ENCODE results near the gene CCDC86.
"Not testable (repeated sequence)": the region's sequence is repeated elsewhere in the genome, so short reads cannot be mapped to it uniquely, and the experiment has no call there.

The CCDC86 gene

DNA sequence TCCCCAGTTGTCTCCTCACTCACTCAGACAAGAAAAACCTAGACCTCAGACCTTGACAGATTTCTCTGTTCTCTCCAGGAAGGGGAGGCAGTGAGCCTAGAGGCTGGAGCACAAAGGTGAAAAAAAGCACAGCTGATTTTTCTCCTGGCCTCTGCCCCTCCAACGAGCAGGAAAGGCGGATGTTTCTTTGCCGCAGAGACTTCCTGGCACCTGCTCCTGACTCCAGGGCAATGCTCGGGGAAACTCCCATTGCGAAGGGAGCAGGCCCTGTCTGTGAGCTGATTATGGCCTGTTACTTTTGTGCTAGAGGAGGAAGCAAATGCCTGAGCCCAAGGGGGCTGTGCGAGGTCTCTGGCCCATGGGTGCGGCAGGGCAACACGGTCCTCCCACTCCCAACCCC, 31.3 kb upstream of the CCDC86 start:
- no peak overlapping the region for H3K27ac ChIP-seq (ENCODE audit: low read depth, low read length)
- H3K36me3 ChIP-seq (ENCODE audit: control insufficient read depth, insufficient read depth, low read length): no peaks in the 10 kb centered on the region
- no peak overlapping the region for H3K9ac ChIP-seq (ENCODE audit: low read depth, low read length)
- H3K9me3 ChIP-seq (ENCODE audit: control insufficient read depth, insufficient read depth, low read length): peaks cover 4% of the 10 kb centered on the region; the same call in 1 of the 2 replicates
- no peaks in the 10 kb centered on the region for H3K4me1 ChIP-seq (ENCODE audit: control insufficient read depth, insufficient read depth, low read length)
- H3K4me3 ChIP-seq (ENCODE audit: low read depth, low read length): no peak overlapping the region
- no peaks in the 10 kb centered on the region for H3K27me3 ChIP-seq (ENCODE audit: control insufficient read depth, insufficient read depth, low read length)

DNA sequence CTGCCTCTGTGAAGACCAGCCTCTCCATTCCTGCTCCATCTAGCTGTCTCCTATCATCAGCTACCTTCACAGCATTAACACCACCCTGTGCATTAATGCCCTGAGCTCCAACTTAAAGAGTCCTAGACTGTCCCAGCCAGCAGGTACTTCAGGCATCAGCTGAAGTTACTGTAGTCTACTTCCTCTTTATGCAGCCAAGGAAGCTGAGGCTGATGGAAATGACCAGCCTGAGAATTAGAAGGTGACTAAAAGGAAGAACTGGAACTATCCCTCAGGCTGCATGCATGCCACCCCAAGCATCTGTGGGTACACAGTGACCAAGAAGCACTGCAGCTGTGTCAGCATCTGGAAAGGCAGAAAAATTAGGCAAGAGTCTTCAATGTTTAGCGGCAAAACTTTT, 28.6 kb upstream of the CCDC86 start:
- H3K9me3 ChIP-seq (ENCODE audit: control insufficient read depth, insufficient read depth, low read length): peaks cover 7% of the 10 kb centered on the region
- H3K27me3 ChIP-seq (ENCODE audit: control insufficient read depth, insufficient read depth, low read length): no peaks in the 10 kb centered on the region
- H3K36me3 ChIP-seq (ENCODE audit: control insufficient read depth, insufficient read depth, low read length): no peaks in the 10 kb centered on the region
- H3K4me3 ChIP-seq (ENCODE audit: low read depth, low read length): no peak overlapping the region
- no peaks in the 10 kb centered on the region for H3K4me1 ChIP-seq (ENCODE audit: control insufficient read depth, insufficient read depth, low read length)
- no peak overlapping the region for H3K27ac ChIP-seq (ENCODE audit: low read depth, low read length)
- no peak overlapping the region for H3K9ac ChIP-seq (ENCODE audit: low read depth, low read length)

DNA sequence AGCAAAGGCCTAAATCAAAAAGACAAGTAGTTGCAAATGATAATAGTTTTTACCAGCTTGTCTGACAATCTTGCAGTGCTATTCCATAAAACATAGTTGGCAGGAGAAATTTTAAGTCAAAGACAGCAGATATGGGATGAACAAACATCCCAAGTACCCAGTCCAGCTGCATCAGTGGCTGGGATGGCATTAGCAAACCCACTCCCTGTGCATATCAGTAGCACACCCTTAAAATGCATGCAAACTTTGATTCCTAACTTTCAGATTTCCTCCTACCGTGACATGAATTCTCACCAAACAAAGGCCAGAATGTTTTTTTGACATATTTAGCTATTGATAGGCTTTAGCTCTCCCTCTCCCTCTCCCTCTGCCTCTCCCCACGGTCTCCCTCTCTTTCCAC, 27.8 kb upstream of the CCDC86 start:
- Histone ChIP-seq H3K36me3 (ENCODE audit: control insufficient read depth, insufficient read depth, low read length) (no peaks in the 10 kb centered on the region), H3K4me3 (ENCODE audit: low read depth, low read length) (no peak overlapping the region), H3K9me3 (ENCODE audit: control insufficient read depth, insufficient read depth, low read length) (peaks cover 7% of the 10 kb centered on the region), H3K4me1 (ENCODE audit: control insufficient read depth, insufficient read depth, low read length) (no peaks in the 10 kb centered on the region), H3K27me3 (ENCODE audit: control insufficient read depth, insufficient read depth, low read length) (no peaks in the 10 kb centered on the region), H3K27ac (ENCODE audit: low read depth, low read length) (no peak overlapping the region), H3K9ac (ENCODE audit: low read depth, low read length) (no peak overlapping the region)

DNA sequence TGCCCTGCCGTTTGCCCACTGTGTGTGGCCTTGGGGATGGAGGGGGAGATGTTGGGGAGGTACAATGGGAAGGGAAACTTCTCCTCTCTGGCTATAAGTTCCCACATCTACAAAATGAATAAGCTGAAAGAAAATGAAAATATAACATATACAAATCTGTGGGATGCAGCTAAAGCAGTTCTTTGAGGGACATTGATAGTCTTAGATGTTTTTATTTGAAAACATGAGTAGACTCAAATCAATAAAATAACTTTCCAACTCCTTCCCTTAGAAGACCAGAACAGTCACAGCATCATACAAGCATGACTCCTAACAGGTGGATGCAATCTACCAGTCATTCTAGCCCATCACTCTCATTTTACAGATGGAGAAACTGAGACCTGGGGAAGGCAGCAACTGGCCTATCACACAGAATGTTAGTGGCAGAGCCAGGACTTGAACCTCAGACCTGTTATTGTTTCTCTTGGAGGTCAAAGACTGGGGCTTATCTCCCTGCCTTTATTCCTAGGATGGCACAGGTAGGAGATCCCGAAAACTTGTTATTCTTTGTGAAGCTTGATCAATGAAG, 25.2 kb upstream of the CCDC86 start:
- no peaks in the 10 kb centered on the region for H3K27me3 ChIP-seq (ENCODE audit: control insufficient read depth, insufficient read depth, low read length)
- peaks cover 7% of the 10 kb centered on the region for H3K9me3 ChIP-seq (ENCODE audit: control insufficient read depth, insufficient read depth, low read length)
- H3K4me1 ChIP-seq (ENCODE audit: control insufficient read depth, insufficient read depth, low read length): no peaks in the 10 kb centered on the region
- no peaks in the 10 kb centered on the region for H3K36me3 ChIP-seq (ENCODE audit: control insufficient read depth, insufficient read depth, low read length)
- H3K4me3 ChIP-seq (ENCODE audit: low read depth, low read length): no peak overlapping the region
- no peak overlapping the region for H3K9ac ChIP-seq (ENCODE audit: low read depth, low read length)
- H3K27ac ChIP-seq (ENCODE audit: low read depth, low read length): no peak overlapping the region

DNA sequence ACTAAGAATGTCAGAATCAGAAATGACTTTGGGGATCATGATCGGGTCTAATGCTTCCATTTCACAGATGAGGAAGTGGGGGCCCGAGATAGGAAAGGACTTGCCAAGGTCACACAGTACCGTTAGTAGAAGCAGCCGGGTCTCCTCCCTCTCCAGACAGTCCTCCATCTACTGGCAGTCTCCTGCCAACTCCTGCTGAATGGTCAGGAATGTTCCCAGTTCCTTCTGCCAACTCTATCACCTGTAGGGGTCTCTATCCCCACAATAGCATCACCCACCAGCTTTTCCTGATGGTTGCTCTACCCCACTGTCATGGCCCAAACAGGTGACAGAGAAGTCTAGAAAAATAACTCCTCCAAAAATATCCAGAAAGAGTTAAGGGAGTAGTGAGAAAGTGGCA, 23.9 kb upstream of the CCDC86 start:
- Histone ChIP-seq H3K4me3 (ENCODE audit: low read depth, low read length) (no peak overlapping the region), H3K9me3 (ENCODE audit: control insufficient read depth, insufficient read depth, low read length) (peaks cover 7% of the 10 kb centered on the region), H3K4me1 (ENCODE audit: control insufficient read depth, insufficient read depth, low read length) (no peaks in the 10 kb centered on the region), H3K9ac (ENCODE audit: low read depth, low read length) (no peak overlapping the region), H3K36me3 (ENCODE audit: control insufficient read depth, insufficient read depth, low read length) (no peaks in the 10 kb centered on the region), H3K27me3 (ENCODE audit: control insufficient read depth, insufficient read depth, low read length) (no peaks in the 10 kb centered on the region), H3K27ac (ENCODE audit: low read depth, low read length) (no peak overlapping the region)

DNA sequence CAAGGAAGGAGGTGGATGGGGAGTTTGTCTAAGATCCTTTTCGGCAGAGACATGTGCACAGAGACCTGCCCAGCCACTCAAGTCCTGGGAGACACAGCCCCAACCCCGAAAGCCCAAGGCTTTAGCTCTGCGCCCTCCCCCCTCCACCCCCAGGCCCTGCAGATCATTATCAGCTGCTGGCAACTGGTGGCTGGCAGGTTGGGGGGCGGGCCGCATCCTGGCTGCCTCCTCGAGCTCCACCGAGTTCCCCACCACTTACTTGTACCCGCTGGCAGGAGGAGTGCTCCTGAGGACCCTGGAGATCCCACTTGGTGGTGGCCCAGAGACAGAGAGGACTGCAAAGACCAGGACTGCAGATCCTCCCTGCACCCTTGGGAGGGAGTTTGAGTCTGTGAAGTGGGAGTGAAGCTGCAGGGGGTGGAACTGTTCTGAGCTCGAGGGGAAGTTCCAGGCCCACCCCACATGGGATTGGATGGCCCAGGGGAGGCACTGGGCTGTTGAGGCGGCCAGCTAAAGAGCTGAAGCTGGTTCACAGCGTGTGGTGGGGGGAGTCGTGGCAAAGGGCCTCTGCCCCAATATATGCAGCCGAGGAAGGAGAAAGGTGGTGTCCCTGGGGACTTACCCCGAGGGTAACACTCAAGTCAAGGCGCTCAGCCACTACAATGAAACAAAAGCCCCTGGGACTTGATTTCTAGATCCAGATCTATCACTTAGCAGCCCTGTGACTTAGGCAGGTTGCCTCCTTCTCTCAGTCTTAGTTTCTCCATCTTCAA, 19.9 kb upstream of the CCDC86 start:
- Histone ChIP-seq H3K4me1 (ENCODE audit: control insufficient read depth, insufficient read depth, low read length) (no peaks in the 10 kb centered on the region), H3K36me3 (ENCODE audit: control insufficient read depth, insufficient read depth, low read length) (no peaks in the 10 kb centered on the region), H3K27me3 (ENCODE audit: control insufficient read depth, insufficient read depth, low read length) (no peaks in the 10 kb centered on the region), H3K9me3 (ENCODE audit: control insufficient read depth, insufficient read depth, low read length) (no peaks in the 10 kb centered on the region; the same call in none of the 2 replicates), H3K27ac (ENCODE audit: low read depth, low read length) (no peak overlapping the region), H3K9ac (ENCODE audit: low read depth, low read length) (no peak overlapping the region), H3K4me3 (ENCODE audit: low read depth, low read length) (no peak overlapping the region)

DNA sequence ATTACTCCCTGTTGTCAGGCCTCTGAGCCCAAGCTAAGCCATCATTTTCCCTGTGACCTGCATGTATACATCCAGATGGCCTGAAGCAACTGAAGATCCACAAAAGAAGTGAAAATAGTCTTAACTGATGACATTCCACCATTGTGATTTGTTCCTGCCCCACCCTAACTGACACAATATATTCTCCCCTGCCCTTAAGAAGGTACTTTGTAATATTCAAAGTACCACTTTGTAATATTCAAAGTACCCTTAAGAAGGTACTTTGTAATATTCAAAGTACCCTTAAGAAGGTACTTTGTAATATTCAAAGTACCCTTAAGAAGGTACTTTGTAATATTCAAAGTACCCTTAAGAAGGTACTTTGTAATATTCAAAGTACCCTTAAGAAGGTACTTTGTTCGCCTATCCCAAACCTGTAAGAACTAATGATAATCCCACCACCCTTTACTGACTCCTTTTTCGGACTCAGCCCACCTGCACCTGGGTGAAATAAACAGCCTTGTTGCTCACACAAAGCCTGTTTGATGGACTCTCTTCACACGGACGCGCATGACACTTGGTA, 18.1 kb upstream of the CCDC86 start:
- H3K4me3 ChIP-seq (ENCODE audit: low read depth, low read length); H3K27me3 ChIP-seq (ENCODE audit: control insufficient read depth, insufficient read depth, low read length): not testable (repeated sequence)

DNA sequence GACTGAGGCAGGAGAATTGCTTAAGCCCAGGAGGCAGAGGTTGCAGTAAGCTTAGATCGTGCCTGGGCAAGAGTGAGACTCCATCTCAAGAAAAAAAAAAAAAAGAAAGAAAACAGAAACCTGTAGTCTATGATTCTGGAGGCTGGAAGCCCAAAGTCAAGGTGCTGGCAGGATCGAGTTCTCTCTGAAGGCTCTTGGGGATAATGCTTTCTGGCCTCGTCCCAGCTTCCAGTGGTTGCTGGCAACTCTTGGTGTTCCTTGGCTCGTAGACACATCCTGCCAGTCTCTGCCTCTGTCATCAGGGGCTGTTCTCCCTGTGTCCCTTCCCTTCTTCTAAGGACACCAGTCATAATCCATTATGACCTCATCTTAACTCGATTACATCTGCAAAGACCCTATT, 16.8 kb upstream of the CCDC86 start:
- H3K27ac ChIP-seq (ENCODE audit: low read depth, low read length): no peak overlapping the region
- no peaks in the 10 kb centered on the region for H3K27me3 ChIP-seq (ENCODE audit: control insufficient read depth, insufficient read depth, low read length)
- H3K36me3 ChIP-seq (ENCODE audit: control insufficient read depth, insufficient read depth, low read length): no peaks in the 10 kb centered on the region
- no peak overlapping the region for H3K9ac ChIP-seq (ENCODE audit: low read depth, low read length)
- H3K4me3 ChIP-seq (ENCODE audit: low read depth, low read length): no peak overlapping the region
- no peaks in the 10 kb centered on the region for H3K9me3 ChIP-seq (ENCODE audit: control insufficient read depth, insufficient read depth, low read length)
- H3K4me1 ChIP-seq (ENCODE audit: control insufficient read depth, insufficient read depth, low read length): no peaks in the 10 kb centered on the region

More for the DNA sequence above, 18.1 kb upstream of the CCDC86 start:
- not testable (repeated sequence) for H3K27ac ChIP-seq (ENCODE audit: low read depth, low read length); H3K9ac ChIP-seq (ENCODE audit: low read depth, low read length); H3K36me3 ChIP-seq (ENCODE audit: control insufficient read depth, insufficient read depth, low read length); H3K9me3 ChIP-seq (ENCODE audit: control insufficient read depth, insufficient read depth, low read length); H3K4me1 ChIP-seq (ENCODE audit: control insufficient read depth, insufficient read depth, low read length)

DNA sequence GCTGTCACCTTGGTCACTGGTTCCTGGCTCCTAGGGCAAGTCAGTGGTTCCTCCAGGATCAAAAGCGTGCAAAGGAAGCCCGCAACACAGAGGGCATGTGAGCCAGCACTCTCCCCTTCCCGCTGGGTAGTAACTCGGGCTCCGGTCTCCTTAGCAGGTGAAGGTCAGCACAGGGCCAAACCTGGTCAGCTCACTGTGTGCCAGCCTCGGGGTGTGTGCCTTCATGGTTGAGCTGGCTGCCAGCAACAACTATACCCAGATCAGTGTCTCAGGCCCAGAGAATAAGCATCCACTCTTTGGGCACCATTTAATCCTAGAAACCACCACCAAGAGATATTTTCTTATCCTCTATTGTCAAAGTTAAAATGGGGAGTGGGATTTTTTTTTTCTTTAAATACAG, 16.1 kb upstream of the CCDC86 start:
- H3K4me3 ChIP-seq (ENCODE audit: low read depth, low read length): no peak overlapping the region
- H3K36me3 ChIP-seq (ENCODE audit: control insufficient read depth, insufficient read depth, low read length): no peaks in the 10 kb centered on the region
- no peak overlapping the region for H3K27ac ChIP-seq (ENCODE audit: low read depth, low read length)
- no peaks in the 10 kb centered on the region for H3K4me1 ChIP-seq (ENCODE audit: control insufficient read depth, insufficient read depth, low read length)
- no peak overlapping the region for H3K9ac ChIP-seq (ENCODE audit: low read depth, low read length)
- H3K9me3 ChIP-seq (ENCODE audit: control insufficient read depth, insufficient read depth, low read length): no peaks in the 10 kb centered on the region
- H3K27me3 ChIP-seq (ENCODE audit: control insufficient read depth, insufficient read depth, low read length): no peaks in the 10 kb centered on the region

DNA sequence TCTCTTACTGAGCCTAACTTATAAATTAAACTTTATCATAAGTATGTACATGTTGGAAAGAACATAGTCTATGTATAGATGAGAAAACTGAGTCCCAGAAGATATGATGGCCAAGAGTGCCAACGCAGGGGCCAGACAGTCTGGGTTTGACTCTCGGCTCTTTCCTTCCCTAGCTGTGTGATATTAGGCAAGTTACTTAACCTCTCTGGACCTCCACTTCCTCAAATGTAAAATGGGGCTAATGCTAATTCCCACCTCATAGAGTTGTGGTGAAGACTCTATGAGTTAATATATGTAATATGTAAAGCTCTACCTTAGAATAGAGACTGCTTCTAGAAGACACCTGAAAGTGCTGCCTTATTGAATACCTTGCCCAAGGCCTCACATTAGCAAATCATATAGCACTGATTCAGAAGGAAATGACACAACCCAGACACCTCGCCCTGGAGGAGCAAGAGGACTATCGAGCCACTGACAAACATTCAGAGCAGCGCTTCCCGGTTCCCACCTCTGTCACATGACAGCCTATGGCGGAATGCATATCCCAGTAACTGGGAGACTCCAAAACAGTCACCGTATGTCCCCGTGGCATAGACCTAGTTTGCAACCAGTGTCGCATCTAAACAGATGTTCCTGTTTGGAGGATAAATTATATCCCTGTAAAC, 11.3 kb upstream of the CCDC86 start:
- H3K9ac ChIP-seq (ENCODE audit: low read depth, low read length): no peak overlapping the region

DNA sequence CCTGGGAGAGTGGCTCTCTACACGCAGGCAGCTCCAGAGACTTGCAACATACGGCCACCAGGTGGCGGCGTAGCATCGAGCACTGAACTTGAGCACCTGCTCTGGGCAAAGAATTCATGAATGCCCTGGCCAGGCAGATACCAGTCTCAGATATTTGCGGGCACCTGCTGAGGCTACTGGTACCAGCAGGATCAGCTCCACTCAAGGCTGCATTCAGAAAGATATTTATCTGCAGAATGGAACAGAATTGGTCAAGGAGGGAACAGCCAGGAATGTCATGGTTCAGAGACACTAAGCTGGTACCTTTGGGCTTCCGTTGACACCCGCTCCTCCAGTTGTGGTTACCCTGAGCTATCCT, 10.8 kb upstream of the CCDC86 start:
- Histone ChIP-seq H3K27me3 (ENCODE audit: control insufficient read depth, insufficient read depth, low read length) (no peaks in the 10 kb centered on the region), H3K27ac (ENCODE audit: low read depth, low read length) (no peak overlapping the region), H3K9me3 (ENCODE audit: control insufficient read depth, insufficient read depth, low read length) (no peaks in the 10 kb centered on the region), H3K36me3 (ENCODE audit: control insufficient read depth, insufficient read depth, low read length) (no peaks in the 10 kb centered on the region), H3K4me3 (ENCODE audit: low read depth, low read length) (no peak overlapping the region), H3K9ac (ENCODE audit: low read depth, low read length) (no peak overlapping the region), H3K4me1 (ENCODE audit: control insufficient read depth, insufficient read depth, low read length) (no peaks in the 10 kb centered on the region)

More for the DNA sequence above, 11.3 kb upstream of the CCDC86 start:
- Histone ChIP-seq H3K9me3 (ENCODE audit: control insufficient read depth, insufficient read depth, low read length) (no peaks in the 10 kb centered on the region), H3K4me3 (ENCODE audit: low read depth, low read length) (no peak overlapping the region), H3K36me3 (ENCODE audit: control insufficient read depth, insufficient read depth, low read length) (no peaks in the 10 kb centered on the region), H3K27me3 (ENCODE audit: control insufficient read depth, insufficient read depth, low read length) (no peaks in the 10 kb centered on the region), H3K4me1 (ENCODE audit: control insufficient read depth, insufficient read depth, low read length) (no peaks in the 10 kb centered on the region), H3K27ac (ENCODE audit: low read depth, low read length) (no peak overlapping the region)

Measured in HUES48 (cell line).